ENCODE data around the gene ZNF622. TPM values are rescaled to one million over a fixed set of nuclear protein-coding genes. Genes with fewer than 3 reads are reported as not detected.

ZNF622 gene
- total and polyA plus RNA-seq, 2 donors (not counting 3 experiments of a cell fraction or from before 2014, with no cell fraction given) = 10.0 to 26.6 TPM

- BruUV-seq (replicated peaks) = no TSS peak
- CTCF ChIA-PET = interaction anchor here (1.4 to 1.5 kb wide), 2 partner anchors 729 to 730 kb away, joined by 3 read pairs; no protein-coding TSS in a partner anchor
- Histone ChIP-seq H3K9me3 (replicated peaks; ENCODE audit: control insufficient read depth, insufficient read depth, low read length) (no peaks in the 10 kb centered on the region), H3K9ac (replicated peaks; ENCODE audit: extremely low read depth, insufficient read depth, low read length) (no peak overlapping the region), H3K9me1 (replicated peaks; ENCODE audit: control insufficient read depth, extremely low read depth, insufficient read depth, low read length) (no peaks in the 10 kb centered on the region), H3K27ac (ENCODE audit: insufficient read depth, low read depth, low read length) (no peak overlapping the region), H3K79me2 (ENCODE audit: control insufficient read depth, insufficient read depth, low read length) (no peaks in the 10 kb centered on the region), H3K4me2 (ENCODE audit: insufficient read depth, low read length) (no peak overlapping the region), H2AFZ (ENCODE audit: low read depth, low read length) (no peak overlapping the region), H3K4me1 (ENCODE audit: control insufficient read depth, extremely low read depth, insufficient read depth, low read length) (no peaks in the 10 kb centered on the region), H3K27me3 (ENCODE audit: control insufficient read depth in 2 of 2, insufficient read depth in 2 of 2, low read length in 2 of 2) (peaks cover 5 to 11% of the 10 kb centered on the region in 2 experiments), H4K20me1 (replicated peaks; ENCODE audit: control insufficient read depth, extremely low read depth, insufficient read depth, low read length) (no peaks in the 10 kb centered on the region), H3K4me3 (replicated peaks in 1 of 3; ENCODE audit: insufficient read depth in 1 of 3, low read depth in 1 of 3, low read length in 3 of 3) (no peak overlapping the region), H3K36me3 (ENCODE audit: control insufficient read depth in 2 of 2, extremely low read depth in 1 of 2, insufficient read depth in 2 of 2, low read length in 2 of 2) (no peaks in the 10 kb centered on the region)
- DNase-seq (ENCODE audit: low read depth, low spot score) (no peak), FAIRE-seq (no peak)
- POLR2A ChIA-PET = no interaction called here
- dilution Hi-C loops (cut with MboI; ENCODE audit: extremely low pct_ligation_motif_present, low sequenced_read_pairs) = no loop called here
- intact Hi-C loops (cut with micrococcal nuclease) = no loop called here
- no peak for TF ChIP-seq JUN (IDR thresholded peaks at IDR 0.05; ENCODE audit: borderline replicate concordance, insufficient read depth, insufficient read length, low read depth)
- no peak for TF ChIP-seq POLR2A (IDR thresholded peaks at IDR 0.05; ENCODE audit: low read depth, low read length)
- TF ChIP-seq CTCF (IDR thresholded peaks at IDR 0.05; ENCODE audit: extremely low read depth in 1 of 2, insufficient read depth in 1 of 2, low read depth in 1 of 2, low read length in 2 of 2) = no peak
- no peak for TF ChIP-seq FOS (IDR thresholded peaks at IDR 0.05; ENCODE audit: borderline replicate concordance, insufficient read depth, low read length)
- TF ChIP-seq MAX (IDR thresholded peaks at IDR 0.05; ENCODE audit: insufficient read depth, insufficient read length) = no peak
- no peak for TF ChIP-seq MYC (IDR thresholded peaks at IDR 0.05; ENCODE audit: low read depth, low read length)
Measured at GRCh38 chr5:16485656-16486055, 20.1 kb upstream of the ZNF622 start.

- no peak overlapping the region for H3K9ac ChIP-seq (replicated peaks; ENCODE audit: extremely low read depth, insufficient read depth, low read length)
- no peak overlapping the region for H3K27ac ChIP-seq (ENCODE audit: insufficient read depth, low read depth, low read length)
- H3K9me3 ChIP-seq (replicated peaks; ENCODE audit: control insufficient read depth, insufficient read depth, low read length) = no peaks in the 10 kb centered on the region
- no peak for FAIRE-seq
- H3K9me1 ChIP-seq (replicated peaks; ENCODE audit: control insufficient read depth, extremely low read depth, insufficient read depth, low read length) = no peaks in the 10 kb centered on the region
- no peak overlapping the region for H2AFZ ChIP-seq (ENCODE audit: low read depth, low read length)
- ChIA-PET POLR2A (no interaction called here), CTCF (interaction anchor here (1.0 to 1.6 kb wide), 4 partner anchors 15 to 732 kb away, joined by 3 to 6 read pairs (median 3); no protein-coding TSS in a partner anchor)
- no TSS peak for BruUV-seq (replicated peaks)
- dilution Hi-C loops (cut with MboI; ENCODE audit: extremely low pct_ligation_motif_present, low sequenced_read_pairs) (no loop called here), intact Hi-C loops (cut with micrococcal nuclease) (no loop called here)
- no peaks in the 10 kb centered on the region for H3K36me3 ChIP-seq (ENCODE audit: control insufficient read depth in 2 of 2, extremely low read depth in 1 of 2, insufficient read depth in 2 of 2, low read length in 2 of 2)
- DNase-seq (ENCODE audit: low read depth, low spot score) = no peak
- TF ChIP-seq POLR2AphosphoS5 (IDR thresholded peaks at IDR 0.05; ENCODE audit: insufficient read depth, low read depth, low read length) (no peak), EZH2 (IDR thresholded peaks at IDR 0.05; ENCODE audit: borderline replicate concordance, low read depth, low read length, severe bottlenecking) (no peak), JUN (IDR thresholded peaks at IDR 0.05; ENCODE audit: borderline replicate concordance, insufficient read depth, insufficient read length, low read depth) (no peak), MAX (IDR thresholded peaks at IDR 0.05; ENCODE audit: insufficient read depth, insufficient read length) (no peak), FOS (IDR thresholded peaks at IDR 0.05; ENCODE audit: borderline replicate concordance, insufficient read depth, low read length) (no peak), GATA2 (IDR thresholded peaks at IDR 0.05; ENCODE audit: insufficient read depth, insufficient read length, low read depth, low read length) (no peak), POLR2A (IDR thresholded peaks at IDR 0.05; ENCODE audit: low read depth, low read length) (no peak), MYC (IDR thresholded peaks at IDR 0.05; ENCODE audit: low read depth, low read length) (no peak), CTCF (IDR thresholded peaks at IDR 0.05; ENCODE audit: extremely low read depth in 1 of 2, insufficient read depth in 1 of 2, low read depth in 1 of 2, low read length in 2 of 2) (no peak)
- no peaks in the 10 kb centered on the region for H4K20me1 ChIP-seq (replicated peaks; ENCODE audit: control insufficient read depth, extremely low read depth, insufficient read depth, low read length)
- H3K27me3 ChIP-seq (ENCODE audit: control insufficient read depth in 2 of 2, insufficient read depth in 2 of 2, low read length in 2 of 2) = peaks cover 5 to 11% of the 10 kb centered on the region in 2 experiments
- no peak overlapping the region for H3K4me3 ChIP-seq (replicated peaks in 1 of 3; ENCODE audit: insufficient read depth in 1 of 3, low read depth in 1 of 3, low read length in 3 of 3)
- H3K4me1 ChIP-seq (ENCODE audit: control insufficient read depth, extremely low read depth, insufficient read depth, low read length) = no peaks in the 10 kb centered on the region
- H3K4me2 ChIP-seq (ENCODE audit: insufficient read depth, low read length) = no peak overlapping the region
- no peaks in the 10 kb centered on the region for H3K79me2 ChIP-seq (ENCODE audit: control insufficient read depth, insufficient read depth, low read length)
Measured at GRCh38 chr5:16484081-16484480, 18.5 kb upstream of the ZNF622 start.
